ENCODE results near the gene RAPGEF5.

DNA sequence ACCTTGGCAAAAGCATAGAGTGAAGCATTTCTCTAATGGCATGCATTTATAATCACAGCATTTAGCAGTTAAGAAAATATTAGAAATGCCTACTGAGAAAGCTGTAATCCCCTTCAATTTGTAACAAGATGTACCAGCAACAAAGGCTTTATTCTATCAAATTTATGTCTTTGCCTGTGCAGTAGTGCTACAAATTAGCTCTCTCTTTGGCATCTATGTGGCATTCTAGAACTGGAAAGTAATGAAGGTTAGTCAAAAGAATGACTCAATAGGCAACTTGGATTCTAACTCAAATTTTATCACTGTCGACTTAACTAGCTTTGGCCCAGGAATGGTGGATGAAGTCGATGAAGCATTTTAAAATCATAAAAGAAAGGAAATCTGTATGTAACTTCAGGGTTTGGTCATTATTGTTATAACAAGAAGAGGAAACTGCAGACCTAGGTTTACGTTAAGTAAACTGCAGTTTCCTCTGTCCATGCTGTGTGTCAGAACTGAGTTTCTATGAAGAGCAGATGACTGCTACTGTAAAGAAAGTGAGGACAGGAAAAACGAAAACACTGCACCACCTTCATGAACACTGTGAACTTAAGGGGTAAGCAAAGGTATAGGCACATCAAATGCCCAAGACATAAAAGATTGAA, 140.0 kb downstream of the RAPGEF5 start:
- TF ChIP-seq POLR2A (IDR thresholded peaks at IDR 0.05; ENCODE audit: low read length) (no peak), GATA1 (IDR thresholded peaks at IDR 0.05; ENCODE audit: low read depth, low read length) (no peak)

All from erythroblast (primary cell).